B cell (primary cell): ENCODE results near the gene RETREG2. TPM values are rescaled to one million over a fixed set of nuclear protein-coding genes. Genes with fewer than 3 reads are reported as not detected.

Source experiments
- ATAC-seq: fragments of 200-7000 bp; cut with Tn5 transposase; one replicate; pipeline ENCODE4 v1.10.0; 2021; ENCODE audit warnings: low read depth, mild to moderate bottlenecking, moderate number of reproducible peaks, moderate library complexity
- CTCF ChIA-PET: fragments of 350-600 bp; sonication (Branson Sonifier 250); formaldehyde crosslinking; loops from one replicate; lab custom pipeline; 2021; ENCODE audit warnings: antibody characterized with exemption, inconsistent platforms; lab: Charles Lee
- POLR2A ChIA-PET: fragments of 350-600 bp; sonication (Branson Sonifier 250); formaldehyde crosslinking; loops from one replicate; lab custom pipeline; 2021; ENCODE audit warnings: antibody characterized with exemption; lab: Charles Lee
- DNase-seq: peaks from one replicate; pipeline ENCODE4 v3.0.0; 2013
- H2AFZ ChIP-seq: 2 replicates; pipeline ENCODE4 v1.6.1; 2012; ENCODE audit warnings: mild to moderate bottlenecking, low read depth, low read length; ENCODE audit not compliant: insufficient read depth, poor library complexity, severe bottlenecking
- H3K27ac ChIP-seq, 2 donors: 1 replicate in 1 of 2; 2 replicates in 1 of 2; pipeline ENCODE4 v1.5.1; 2012 to 2013; ENCODE audit warnings: low read length in 2 of 2, mild to moderate bottlenecking in 2 of 2, moderate library complexity in 1 of 2
- H3K27me3 ChIP-seq, 4 experiments: fragments of 200-600 bp in 1 of 4; sonication (generic) in 1 of 4; replicated peaks in 1 of 4; 1 replicate in 2 of 4; 2 replicates in 2 of 4; pipeline versions ENCODE4 v1.6.1 to v1.7.0; 2013 to 2016; ENCODE audit warnings: low read length in 3 of 4, mild to moderate bottlenecking in 2 of 4, mixed read lengths in 1 of 4, moderate library complexity in 1 of 4; ENCODE audit not compliant: insufficient read depth in 4 of 4, control insufficient read depth in 3 of 4; ENCODE audit errors: control extremely low read depth in 1 of 4
- H3K36me3 ChIP-seq, 2 experiments: replicated peaks in 1 of 2; 1 replicate in 1 of 2; 2 replicates in 1 of 2; pipeline versions ENCODE4 v1.6.1 to v1.7.1; 2013; ENCODE audit warnings: low read length in 1 of 2; ENCODE audit not compliant: insufficient read depth in 2 of 2, control insufficient read depth in 1 of 2; ENCODE audit errors: control extremely low read depth in 1 of 2, extremely low read depth in 1 of 2
- H3K4me1 ChIP-seq, 2 donors: fragments of 200-600 bp in 1 of 2; sonication (generic) in 1 of 2; 1 replicate in 1 of 2; 2 replicates in 1 of 2; pipeline versions ENCODE4 v1.5.1 to v1.6.1; 2013 to 2017; ENCODE audit warnings: low read length in 2 of 2; ENCODE audit not compliant: control insufficient read depth in 2 of 2, insufficient read depth in 2 of 2
- H3K4me2 ChIP-seq: replicated peaks from 2 replicates; pipeline ENCODE3; 2012; ENCODE audit warnings: mild to moderate bottlenecking, low read depth, low read length; ENCODE audit not compliant: poor library complexity, severe bottlenecking
- H3K4me3 ChIP-seq, 5 experiments: fragments of 200-600 bp in 1 of 5; sonication (generic) in 1 of 5; 1 replicate in 3 of 5; 2 replicates in 2 of 5; pipeline versions ENCODE4 v1.5.1 to v1.7.0; 2011 to 2016; ENCODE audit warnings: low read length in 4 of 5, mild to moderate bottlenecking in 4 of 5, low read depth in 2 of 5, control low read depth in 1 of 5, moderate library complexity in 1 of 5; ENCODE audit not compliant: insufficient read depth in 1 of 5; ENCODE audit errors: control extremely low read depth in 1 of 5, extremely low read depth in 1 of 5
- H3K79me2 ChIP-seq: fragments of 200-600 bp; sonication (generic); one replicate; pipeline ENCODE4 v1.6.0; 2016; ENCODE audit warnings: low read length; ENCODE audit not compliant: control insufficient read depth, insufficient read depth
- H3K9ac ChIP-seq: fragments of 200-600 bp; sonication (generic); 2 replicates; pipeline ENCODE4 v1.6.1; 2017; ENCODE audit warnings: mild to moderate bottlenecking, low read length, moderate library complexity
- H3K9me3 ChIP-seq, 3 donors: one replicate each; pipeline versions ENCODE4 v1.6.1 to v1.7.1; 2013; ENCODE audit warnings: low read length in 2 of 3; ENCODE audit not compliant: control insufficient read depth in 2 of 3, insufficient read depth in 1 of 3; ENCODE audit errors: control extremely low read depth in 1 of 3
- H4K20me1 ChIP-seq: 2 replicates; pipeline ENCODE4 v1.6.0; 2012; ENCODE audit warnings: mild to moderate bottlenecking, low read length; ENCODE audit not compliant: insufficient read depth, control insufficient read depth, poor library complexity, severe bottlenecking
- H3K27ac Mint-ChIP-seq: one replicate; pipeline ENCODE4 v1.8.0; 2021; ENCODE audit warnings: mixed read lengths
- H3K27me3 Mint-ChIP-seq: one replicate; pipeline ENCODE4 v1.8.0; 2021; ENCODE audit warnings: mixed read lengths
- H3K4me1 Mint-ChIP-seq: one replicate; pipeline ENCODE4 v1.8.0; 2021; ENCODE audit warnings: mixed read lengths
- H3K4me3 Mint-ChIP-seq: one replicate; pipeline ENCODE4 v1.8.0; 2021; ENCODE audit warnings: mixed read lengths
- H3K9me3 Mint-ChIP-seq: one replicate; pipeline ENCODE4 v1.8.0; 2022; ENCODE audit warnings: mixed read lengths; ENCODE audit not compliant: insufficient read depth
- CTCF ChIP-seq: fragments of 200-600 bp; IDR thresholded peaks from one replicate; pipeline ENCODE4 v1.8.0; 2022; ENCODE audit warnings: antibody characterized with exemption, mild to moderate bottlenecking
- EZH2 ChIP-seq: IDR thresholded peaks from 2 replicates; pipeline ENCODE4 v1.6.1; 2012; ENCODE audit warnings: borderline replicate concordance, low read depth, mild to moderate bottlenecking, moderate library complexity, low read length; ENCODE audit not compliant: insufficient read depth, poor library complexity, severe bottlenecking
- WGBS: methylation state at CpG from one replicate; pipeline ENCODE4 v1.1.5; 2013; ENCODE audit warnings: missing lambda C conversion rate; ENCODE audit not compliant: insufficient coverage; 5-methylcytosine and 5-hydroxymethylcytosine counted together
- intact Hi-C: fragments of 100-400 bp; cut with micrococcal nuclease; formaldehyde crosslinking; loops from one replicate; pipeline ENCODE4 v1.10.0; 2022
- polyA plus RNA-seq: library from polyadenylated mRNA; depleted of rRNA; stranded (reverse); fragments of >200 nt; gene quantifications from 2 replicates; pipeline ENCODE4 v1.2.3, GENCODE V29; 2012
- total RNA-seq, 2 donors: library from RNA; stranded (reverse); fragments of 120-200 nt in 1 of 2; gene quantifications; 1 replicate in 1 of 2; 2 replicates in 1 of 2; pipeline versions ENCODE4 v1.2.3 to v1.2.4, GENCODE V29; 2013 to 2022

RETREG2 gene
- total and polyA plus RNA-seq, 2 donors (not counting 1 experiment from before 2014, with no cell fraction given): 46.7 to 102 TPM

- ChIA-PET POLR2A (interaction anchor here (1.4 to 1.6 kb wide), 2 partner anchors 9 to 40 kb away, joined by 4 to 7 read pairs; partner anchors contain the start of gene ZFAND2B), CTCF (interaction anchor here (1.1 to 7.3 kb wide), 10 partner anchors 11 to 340 kb away, joined by 3 to 65 read pairs (median 6); partner anchors contain the start of genes GLB1L, NHEJ1, SLC23A3 and STK16)
- TF ChIP-seq CTCF (no peak), EZH2 (no peak)
- Histone ChIP-seq H2AFZ (no peak overlapping the region), H3K79me2 (no peaks in the 10 kb centered on the region), H3K36me3 (peaks cover 0 to 12% of the 10 kb centered on the region in 2 experiments), H3K27me3 (no peaks in the 10 kb centered on the region), H3K4me3 (no peak overlapping the region), H3K9me3 (no peaks in the 10 kb centered on the region), H3K27ac (no peak overlapping the region), H3K4me2 (no peak overlapping the region), H3K9ac (no peak overlapping the region), H3K4me1 (peaks cover 20 to 27% of the 10 kb centered on the region in 2 donors), H4K20me1 (peaks cover 19% of the 10 kb centered on the region)
- H3K4me1 Mint-ChIP-seq: peaks cover 26% of the 10 kb centered on the region
- DNase-seq: no peak
- H3K27me3 Mint-ChIP-seq: no peaks in the 10 kb centered on the region
- H3K4me3 Mint-ChIP-seq: no peak overlapping the region
- H3K9me3 Mint-ChIP-seq: no peaks in the 10 kb centered on the region
- 98% methylated on average over 27 of the region's 27 CpGs for WGBS
- no peak for ATAC-seq
- H3K27ac Mint-ChIP-seq: peak overlapping the region; percentile 32
- intact Hi-C loops: no loop called here
Measured at GRCh38 chr2:219215871-219216534, 37.9 kb downstream of the RETREG2 start.

- no peaks in the 10 kb centered on the region for H3K27me3 ChIP-seq
Measured at GRCh38 chr2:219216535-219216915, 38.5 kb downstream of the RETREG2 start.

More at GRCh38 chr2:219216535-219216915, 38.5 kb downstream of the RETREG2 start:
- no peaks in the 10 kb centered on the region for H3K9me3 ChIP-seq
- peaks cover 20% of the 10 kb centered on the region for H3K4me1 Mint-ChIP-seq
- intact Hi-C loops: no loop called here
- H3K9me3 Mint-ChIP-seq: no peaks in the 10 kb centered on the region
- H3K36me3 ChIP-seq: peaks cover 0 to 17% of the 10 kb centered on the region in 2 experiments
- H3K27ac Mint-ChIP-seq: no peak overlapping the region
- ChIA-PET CTCF (interaction anchor here (1.1 to 4.3 kb wide), 9 partner anchors 10 to 340 kb away, joined by 3 to 26 read pairs (median 5); partner anchors contain the start of genes GLB1L, SLC23A3, STK16 and TUBA4A), POLR2A (interaction anchor here (1.4 to 1.6 kb wide), 2 partner anchors 10 to 41 kb away, joined by 4 to 7 read pairs; partner anchors contain the start of gene ZFAND2B)
- no peaks in the 10 kb centered on the region for H3K79me2 ChIP-seq
- H2AFZ ChIP-seq: no peak overlapping the region
- ATAC-seq (no peak), DNase-seq (no peak)
- no peak overlapping the region for H3K4me3 ChIP-seq
- H4K20me1 ChIP-seq: peaks cover 20% of the 10 kb centered on the region
- H3K27me3 Mint-ChIP-seq: no peaks in the 10 kb centered on the region
- H3K4me3 Mint-ChIP-seq: peak overlapping the region; percentile 50
- 89% methylated on average over 6 of the region's 6 CpGs for WGBS
- TF ChIP-seq EZH2: no peak
- TF ChIP-seq CTCF: no peak
- peaks cover 17 to 21% of the 10 kb centered on the region in 2 donors for H3K4me1 ChIP-seq
- no peak overlapping the region for H3K9ac ChIP-seq
- no peak overlapping the region for H3K4me2 ChIP-seq
- no peak overlapping the region for H3K27ac ChIP-seq
